Upper lobe of right lung (tissue), 1 donor: ENCODE data around the gene GLYATL3. TPM values are rescaled to one million over a fixed set of nuclear protein-coding genes. Genes with fewer than 3 reads are reported as not detected.

Source experiments
- ATAC-seq: fragments of 200-7000 bp; cut with Tn5 transposase; one replicate; pipeline ENCODE4 v1.9.1; 2020; ENCODE audit warnings: mild to moderate bottlenecking, moderate library complexity
- DNase-seq: peaks from one replicate; pipeline ENCODE4 v3.0.0-alpha.2; 2020
- H3K27ac ChIP-seq: fragments of 200-600 bp; one replicate; pipeline ENCODE4 v1.8.0; 2022
- H3K27me3 ChIP-seq: fragments of 200-600 bp; one replicate; pipeline ENCODE4 v1.8.0; 2022; ENCODE audit warnings: mild to moderate bottlenecking
- H3K36me3 ChIP-seq: fragments of 200-600 bp; one replicate; pipeline ENCODE4 v1.8.0; 2022
- H3K4me1 ChIP-seq: fragments of 200-600 bp; one replicate; pipeline ENCODE4 v1.8.0; 2022
- H3K4me3 ChIP-seq: fragments of 200-600 bp; one replicate; pipeline ENCODE4 v1.8.0; 2022; ENCODE audit warnings: mild to moderate bottlenecking
- H3K9me3 ChIP-seq: fragments of 200-600 bp; one replicate; pipeline ENCODE4 v1.8.0; 2022
- intact Hi-C: fragments of 100-400 bp; cut with DNase I; formaldehyde crosslinking; loops from one replicate; pipeline ENCODE4 v1.11.0; 2022
- total RNA-seq: library from RNA; stranded (reverse); fragmentation: NEBNext Ultra II Directional; extraction: Animal tissue kit (Norgen Biotek cat#: 25700); gene quantifications from one replicate; pipeline ENCODE4 v1.2.1, GENCODE V29; 2021
- TF ChIP-seq, protein P1 (sequence below): fragments of 200-600 bp; IDR thresholded peaks from one replicate; pipeline ENCODE4 v1.8.0; 2022; ENCODE audit warnings: antibody characterized with exemption
- donor health status: DM: no; HTN: yes; CAD: no; lungs with severe emphysema.

GLYATL3 gene
- total RNA-seq, 1 donor from 2014 or later, result not detected

GRCh38 chr6:49516147-49516505 is 16.4 kb downstream of the GLYATL3 start:
- intact Hi-C loops, result no loop called here
- Histone ChIP-seq H3K27me3 (no peaks in the 10 kb centered on the region), H3K4me1 (no peaks in the 10 kb centered on the region), H3K36me3 (no peaks in the 10 kb centered on the region), H3K9me3 (no peaks in the 10 kb centered on the region), H3K4me3 (no peak overlapping the region), H3K27ac (no peak overlapping the region)
- ATAC-seq (no peak), DNase-seq (no peak)
- TF ChIP-seq, protein P1, sequence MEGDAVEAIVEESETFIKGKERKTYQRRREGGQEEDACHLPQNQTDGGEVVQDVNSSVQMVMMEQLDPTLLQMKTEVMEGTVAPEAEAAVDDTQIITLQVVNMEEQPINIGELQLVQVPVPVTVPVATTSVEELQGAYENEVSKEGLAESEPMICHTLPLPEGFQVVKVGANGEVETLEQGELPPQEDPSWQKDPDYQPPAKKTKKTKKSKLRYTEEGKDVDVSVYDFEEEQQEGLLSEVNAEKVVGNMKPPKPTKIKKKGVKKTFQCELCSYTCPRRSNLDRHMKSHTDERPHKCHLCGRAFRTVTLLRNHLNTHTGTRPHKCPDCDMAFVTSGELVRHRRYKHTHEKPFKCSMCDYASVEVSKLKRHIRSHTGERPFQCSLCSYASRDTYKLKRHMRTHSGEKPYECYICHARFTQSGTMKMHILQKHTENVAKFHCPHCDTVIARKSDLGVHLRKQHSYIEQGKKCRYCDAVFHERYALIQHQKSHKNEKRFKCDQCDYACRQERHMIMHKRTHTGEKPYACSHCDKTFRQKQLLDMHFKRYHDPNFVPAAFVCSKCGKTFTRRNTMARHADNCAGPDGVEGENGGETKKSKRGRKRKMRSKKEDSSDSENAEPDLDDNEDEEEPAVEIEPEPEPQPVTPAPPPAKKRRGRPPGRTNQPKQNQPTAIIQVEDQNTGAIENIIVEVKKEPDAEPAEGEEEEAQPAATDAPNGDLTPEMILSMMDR, result no peak

- TF ChIP-seq, protein P1, result no peak
- H3K36me3 ChIP-seq, result no peaks in the 10 kb centered on the region
- intact Hi-C loops, result no loop called here
- H3K9me3 ChIP-seq, result no peaks in the 10 kb centered on the region
- no peak overlapping the region for H3K4me3 ChIP-seq
- DNase-seq, result no peak
- H3K27me3 ChIP-seq, result no peaks in the 10 kb centered on the region
- ATAC-seq, result no peak
- no peaks in the 10 kb centered on the region for H3K4me1 ChIP-seq
- no peak overlapping the region for H3K27ac ChIP-seq
These were observed 18.2 kb downstream of the GLYATL3 start for GRCh38 chr6:49517919-49518318.

DNA sequence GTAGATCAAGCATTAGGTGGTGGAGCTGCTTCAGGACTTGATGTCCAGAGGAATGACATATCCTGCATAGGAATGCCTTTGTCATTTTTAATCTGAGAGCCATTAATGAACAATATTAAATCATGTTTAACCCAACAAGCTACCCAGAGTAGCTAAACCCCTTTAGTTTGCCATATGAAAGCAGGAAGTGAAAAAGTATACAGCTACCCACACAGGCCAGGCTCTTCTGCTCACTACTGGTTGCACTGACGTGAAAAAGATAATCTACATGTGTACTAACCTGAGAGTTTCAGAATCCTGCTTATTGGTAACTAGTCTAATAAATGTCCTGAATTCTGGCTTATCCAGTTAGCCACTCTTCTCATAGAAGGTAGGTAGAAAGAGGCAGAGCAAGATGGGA is 19.9 kb downstream of the GLYATL3 start:
- no peaks in the 10 kb centered on the region for H3K4me1 ChIP-seq
- intact Hi-C loops, result no loop called here

DNA sequence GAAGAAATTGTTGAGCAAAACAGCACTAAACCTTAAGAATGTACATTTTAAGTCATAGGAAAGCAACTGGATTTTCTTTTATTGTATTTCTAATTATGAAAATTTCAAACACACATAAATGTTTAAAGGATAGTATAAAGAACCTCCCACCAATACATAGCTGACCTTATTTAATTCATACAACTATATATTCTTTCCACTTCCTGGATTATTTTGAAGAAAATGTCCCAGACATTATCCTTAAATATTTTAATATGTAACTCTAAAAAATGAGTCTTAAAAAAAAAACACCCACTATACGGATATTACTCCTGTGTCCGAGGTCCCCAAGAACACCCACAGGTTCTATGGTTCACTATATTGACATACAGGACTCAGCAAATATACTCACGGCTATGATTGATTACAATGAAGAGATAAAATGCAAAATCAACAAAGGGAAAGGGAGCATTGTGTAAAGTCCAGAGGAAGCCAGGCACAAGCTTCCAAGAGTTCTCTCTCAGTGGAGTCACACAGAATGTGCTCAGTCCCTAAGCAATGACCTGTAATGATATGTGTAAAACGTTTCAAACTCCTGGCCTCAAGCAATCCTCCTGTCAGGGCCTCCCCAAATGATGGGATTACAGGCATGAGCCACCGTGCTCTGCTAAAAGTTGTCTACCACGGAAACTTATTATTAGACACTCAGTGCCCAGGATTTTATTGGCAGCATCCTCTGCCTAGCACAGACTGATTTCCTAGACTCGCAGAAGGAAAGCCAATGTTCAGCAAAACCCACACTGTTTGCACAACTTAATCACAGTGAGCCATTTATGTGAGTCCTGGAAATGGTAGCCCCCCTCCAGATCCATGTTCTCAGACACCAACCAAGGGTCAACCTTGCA is 23.2 kb downstream of the GLYATL3 start:
- Histone ChIP-seq H3K27ac (no peak overlapping the region), H3K4me3 (no peak overlapping the region), H3K9me3 (no peaks in the 10 kb centered on the region), H3K36me3 (no peaks in the 10 kb centered on the region), H3K27me3 (no peaks in the 10 kb centered on the region), H3K4me1 (no peaks in the 10 kb centered on the region)
- intact Hi-C loops, result no loop called here
- TF ChIP-seq, protein P1, result no peak
- no peak for DNase-seq
- ATAC-seq, result no peak

More for the DNA sequence above, 19.9 kb downstream of the GLYATL3 start:
- no peak overlapping the region for H3K27ac ChIP-seq
- TF ChIP-seq, protein P1, result no peak
- no peak for ATAC-seq
- no peaks in the 10 kb centered on the region for H3K27me3 ChIP-seq
- no peaks in the 10 kb centered on the region for H3K36me3 ChIP-seq
- no peak overlapping the region for H3K4me3 ChIP-seq
- H3K9me3 ChIP-seq, result no peaks in the 10 kb centered on the region
- DNase-seq, result no peak

- H3K27ac ChIP-seq, result no peak overlapping the region
- DNase-seq (no peak), ATAC-seq (no peak)
- TF ChIP-seq, protein P1, result no peak
- H3K4me1 ChIP-seq, result no peaks in the 10 kb centered on the region
- H3K36me3 ChIP-seq, result no peaks in the 10 kb centered on the region
- no peaks in the 10 kb centered on the region for H3K9me3 ChIP-seq
- H3K4me3 ChIP-seq, result no peak overlapping the region
- H3K27me3 ChIP-seq, result no peaks in the 10 kb centered on the region
- intact Hi-C loops, result no loop called here
These were observed 24.2 kb downstream of the GLYATL3 start for GRCh38 chr6:49523901-49524300.
